Measurements from ENCODE around the gene ASTN1. TPM values are rescaled to one million over a fixed set of nuclear protein-coding genes. Genes with fewer than 3 reads are reported as not detected.

The ASTN1 gene
- total and polyA plus RNA-seq, 2 of the 4 experiments (the other 2 are of a cell fraction), result under 0.01 to 0.07 TPM

DNA sequence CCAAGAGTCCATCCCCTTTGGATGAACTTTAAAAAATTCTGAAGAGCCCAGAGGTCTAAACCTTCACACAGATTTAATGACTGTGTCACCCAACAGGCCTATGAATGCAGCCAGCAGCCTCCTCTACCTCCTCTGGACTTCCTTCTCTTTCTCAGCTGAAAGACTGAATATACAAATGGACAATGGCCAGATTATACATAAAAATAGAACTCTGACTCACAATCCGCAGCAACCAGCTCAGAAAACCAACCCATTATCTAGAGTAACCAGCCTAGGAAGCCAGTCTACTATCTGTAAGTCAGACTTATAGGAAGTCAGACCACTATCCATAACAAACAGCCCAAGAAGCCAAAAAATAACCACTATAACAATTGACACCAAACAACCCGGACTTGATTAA, 224.5 kb downstream of the ASTN1 start:
- H2AK9ac ChIP-seq (replicated peaks; ENCODE audit: low read depth, low read length, poor library complexity), result no peak overlapping the region
- H3K4me2 ChIP-seq (ENCODE audit: low read depth, low read length), result no peak overlapping the region
- H3K4me3 ChIP-seq (ENCODE audit: insufficient read depth, low read depth, low read length), result no peak overlapping the region
- no peak overlapping the region for H2BK15ac ChIP-seq (ENCODE audit: low read depth, low read length)
- in situ Hi-C loops (cut with MboI; ENCODE audit: low sequenced_read_pairs), result no loop called here
- H2AK5ac ChIP-seq (ENCODE audit: low read depth, low read length), result no peak overlapping the region
- H3K9me3 ChIP-seq (ENCODE audit: control insufficient read depth, insufficient read depth, low read length), result no peaks in the 10 kb centered on the region
- H4K8ac ChIP-seq (ENCODE audit: low read depth in 2 of 2, low read length in 2 of 2), result no peak overlapping the region
- H2BK20ac ChIP-seq (ENCODE audit: low read depth, low read length), result no peak overlapping the region
- dilution Hi-C loops (cut with HindIII; ENCODE audit: low sequenced_read_pairs, unreplicated experiment), result no loop called here
- BruUV-seq (replicated peaks), result no TSS peak
- no CpG with 5 or more reads among the region's 2 CpGs for WGBS, 2 experiments (ENCODE audit: extremely low coverage in 2 of 2, insufficient read length in 1 of 2)
- ChIA-PET CTCF (no interaction called here), POLR2A (ENCODE audit: unreplicated experiment) (no interaction called here)
- H3K23ac ChIP-seq (ENCODE audit: low read depth, low read length), result no peak overlapping the region
- no peaks in the 10 kb centered on the region for H4K20me1 ChIP-seq (ENCODE audit: insufficient read depth, low read length)
- no peaks in the 10 kb centered on the region for H3K27me3 ChIP-seq (ENCODE audit: control insufficient read depth, insufficient read depth, low read length)
- H3K27ac ChIP-seq (ENCODE audit: insufficient read depth, low read length), result no peak overlapping the region
- H4K91ac ChIP-seq (ENCODE audit: insufficient read depth, low read depth, low read length), result no peak overlapping the region
- no peaks in the 10 kb centered on the region for H3K36me3 ChIP-seq (ENCODE audit: control insufficient read depth, insufficient read depth, low read length)
- H2BK5ac ChIP-seq (ENCODE audit: low read depth, low read length, poor library complexity, severe bottlenecking), result no peak overlapping the region
- H3K18ac ChIP-seq (ENCODE audit: low read depth, low read length), result no peak overlapping the region
- no peaks in the 10 kb centered on the region for H3K79me1 ChIP-seq (ENCODE audit: low read depth in 1 of 2, low read length in 2 of 2)
- H4K5ac ChIP-seq (ENCODE audit: low read depth, low read length), result no peak overlapping the region
- no peak overlapping the region for H3K9ac ChIP-seq (ENCODE audit: low read depth, low read length)
- no peaks in the 10 kb centered on the region for H3K9me1 ChIP-seq (ENCODE audit: insufficient read depth, low read length)
- no peak overlapping the region for H2BK120ac ChIP-seq (ENCODE audit: low read depth, low read length)
- no peaks in the 10 kb centered on the region for H3K4me1 ChIP-seq (ENCODE audit: control insufficient read depth, insufficient read depth, low read length)
- DNase-seq, result no peak
- no peak overlapping the region for H3K56ac ChIP-seq (ENCODE audit: extremely low read depth, insufficient read depth, low read length)
- intact Hi-C loops (cut with micrococcal nuclease), result no loop called here
- no peak overlapping the region for H3K4ac ChIP-seq (ENCODE audit: low read depth, low read length)
- H3K14ac ChIP-seq (replicated peaks; ENCODE audit: low read depth, low read length), result no peak overlapping the region
- no peak for ATAC-seq (ENCODE audit: low read depth)
- TF ChIP-seq RAD21 (IDR thresholded peaks at IDR 0.05; ENCODE audit: low read length) (no peak), SMC3 (IDR thresholded peaks at IDR 0.05; ENCODE audit: low read depth, low read length) (no peak), MAZ (IDR thresholded peaks at IDR 0.05; ENCODE audit: borderline replicate concordance, low read depth, low read length) (no peak), NFE2L2 (IDR thresholded peaks at IDR 0.05; ENCODE audit: low read depth, low read length) (no peak), MXI1 (IDR thresholded peaks at IDR 0.05; ENCODE audit: borderline replicate concordance, low read depth, low read length) (no peak), RCOR1 (IDR thresholded peaks at IDR 0.05; ENCODE audit: insufficient replicate concordance, low read length) (no peak), BHLHE40 (IDR thresholded peaks at IDR 0.05; ENCODE audit: low read depth, low read length) (no peak), CHD1 (IDR thresholded peaks at IDR 0.05; ENCODE audit: low read depth, low read length) (no peak), FOS (IDR thresholded peaks at IDR 0.05; ENCODE audit: low read depth, low read length) (no peak), MAFK (IDR thresholded peaks at IDR 0.05; ENCODE audit: low read depth, low read length) (no peak), CEBPB (IDR thresholded peaks at IDR 0.05; ENCODE audit: low read depth, low read length) (no peak), POLR2A (IDR thresholded peaks at IDR 0.05; ENCODE audit: low read depth, low read length) (no peak), RFX5 (IDR thresholded peaks at IDR 0.05; ENCODE audit: low read depth, low read length) (no peak)
- TF ChIP-seq, protein P1, sequence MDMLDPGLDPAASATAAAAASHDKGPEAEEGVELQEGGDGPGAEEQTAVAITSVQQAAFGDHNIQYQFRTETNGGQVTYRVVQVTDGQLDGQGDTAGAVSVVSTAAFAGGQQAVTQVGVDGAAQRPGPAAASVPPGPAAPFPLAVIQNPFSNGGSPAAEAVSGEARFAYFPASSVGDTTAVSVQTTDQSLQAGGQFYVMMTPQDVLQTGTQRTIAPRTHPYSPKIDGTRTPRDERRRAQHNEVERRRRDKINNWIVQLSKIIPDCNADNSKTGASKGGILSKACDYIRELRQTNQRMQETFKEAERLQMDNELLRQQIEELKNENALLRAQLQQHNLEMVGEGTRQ (IDR thresholded peaks at IDR 0.05; ENCODE audit: low read depth, low read length), result no peak
- TF ChIP-seq, protein P2, sequence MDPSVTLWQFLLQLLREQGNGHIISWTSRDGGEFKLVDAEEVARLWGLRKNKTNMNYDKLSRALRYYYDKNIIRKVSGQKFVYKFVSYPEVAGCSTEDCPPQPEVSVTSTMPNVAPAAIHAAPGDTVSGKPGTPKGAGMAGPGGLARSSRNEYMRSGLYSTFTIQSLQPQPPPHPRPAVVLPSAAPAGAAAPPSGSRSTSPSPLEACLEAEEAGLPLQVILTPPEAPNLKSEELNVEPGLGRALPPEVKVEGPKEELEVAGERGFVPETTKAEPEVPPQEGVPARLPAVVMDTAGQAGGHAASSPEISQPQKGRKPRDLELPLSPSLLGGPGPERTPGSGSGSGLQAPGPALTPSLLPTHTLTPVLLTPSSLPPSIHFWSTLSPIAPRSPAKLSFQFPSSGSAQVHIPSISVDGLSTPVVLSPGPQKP (IDR thresholded peaks at IDR 0.05; ENCODE audit: borderline replicate concordance, low read depth, low read length), result no peak
- TF ChIP-seq, protein P3, sequence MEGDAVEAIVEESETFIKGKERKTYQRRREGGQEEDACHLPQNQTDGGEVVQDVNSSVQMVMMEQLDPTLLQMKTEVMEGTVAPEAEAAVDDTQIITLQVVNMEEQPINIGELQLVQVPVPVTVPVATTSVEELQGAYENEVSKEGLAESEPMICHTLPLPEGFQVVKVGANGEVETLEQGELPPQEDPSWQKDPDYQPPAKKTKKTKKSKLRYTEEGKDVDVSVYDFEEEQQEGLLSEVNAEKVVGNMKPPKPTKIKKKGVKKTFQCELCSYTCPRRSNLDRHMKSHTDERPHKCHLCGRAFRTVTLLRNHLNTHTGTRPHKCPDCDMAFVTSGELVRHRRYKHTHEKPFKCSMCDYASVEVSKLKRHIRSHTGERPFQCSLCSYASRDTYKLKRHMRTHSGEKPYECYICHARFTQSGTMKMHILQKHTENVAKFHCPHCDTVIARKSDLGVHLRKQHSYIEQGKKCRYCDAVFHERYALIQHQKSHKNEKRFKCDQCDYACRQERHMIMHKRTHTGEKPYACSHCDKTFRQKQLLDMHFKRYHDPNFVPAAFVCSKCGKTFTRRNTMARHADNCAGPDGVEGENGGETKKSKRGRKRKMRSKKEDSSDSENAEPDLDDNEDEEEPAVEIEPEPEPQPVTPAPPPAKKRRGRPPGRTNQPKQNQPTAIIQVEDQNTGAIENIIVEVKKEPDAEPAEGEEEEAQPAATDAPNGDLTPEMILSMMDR (conservative IDR thresholded peaks at IDR 0.05; ENCODE audit: low read depth, low read length), result no peak
- no peak overlapping the region for H2AFZ ChIP-seq (replicated peaks; ENCODE audit: low read length, poor library complexity)

Measured in IMR-90 (cell line).